ENCODE data around the gene RLN3.

Gene RLN3

DNA sequence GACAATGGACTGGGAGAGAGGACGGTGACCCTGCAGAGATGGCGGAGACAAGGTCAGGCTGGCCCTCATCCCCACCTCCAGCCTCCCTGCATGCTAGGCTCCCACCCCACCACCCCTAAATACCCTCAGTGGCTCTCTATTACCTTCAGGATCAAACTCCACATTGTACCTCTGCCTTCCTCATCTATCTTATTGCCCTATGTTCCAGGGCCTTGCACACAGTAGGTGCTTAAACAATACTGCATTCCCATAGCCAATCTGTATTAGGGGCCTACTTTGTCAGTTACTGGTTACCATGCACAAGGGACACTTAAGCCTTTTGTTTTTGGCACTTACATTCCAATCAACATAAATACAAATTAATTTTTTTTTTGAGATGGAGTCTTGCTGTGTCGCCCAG, 27.4 kb downstream of the RLN3 start:
- no peak for DNase-seq

GRCh38 chr19:14056069-14056666, 28.2 kb downstream of the RLN3 start:
- no peak for DNase-seq

DNA sequence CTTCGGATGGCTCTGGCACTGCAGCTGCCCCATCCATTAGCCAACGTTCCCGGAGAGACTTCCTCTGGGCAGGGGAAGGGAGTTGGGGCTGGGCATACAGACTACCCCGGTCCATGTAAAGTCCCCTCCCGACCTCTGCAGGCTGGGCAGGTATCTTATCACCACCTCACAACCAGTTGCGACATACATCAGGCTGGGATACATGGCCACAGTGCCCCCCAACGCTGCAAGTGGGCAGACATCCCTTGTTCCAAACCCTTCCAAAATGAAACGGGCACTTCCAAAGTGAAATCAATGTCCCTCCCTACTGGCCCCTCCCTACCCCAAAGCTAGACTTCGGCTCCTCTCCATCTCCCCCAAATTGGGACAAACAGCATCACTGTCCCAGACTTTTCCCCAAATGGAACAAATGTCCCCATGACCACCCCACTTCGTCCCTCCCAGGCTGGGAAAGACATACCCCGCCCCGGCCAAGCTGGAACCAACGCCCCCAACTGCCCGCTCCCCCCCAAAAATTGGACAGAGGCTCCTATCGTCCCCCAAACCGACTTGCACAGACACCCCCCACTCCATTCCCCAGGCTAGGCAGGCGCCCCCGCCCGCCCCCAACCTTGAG, 28.9 kb downstream of the RLN3 start:
- no peak for DNase-seq

DNA sequence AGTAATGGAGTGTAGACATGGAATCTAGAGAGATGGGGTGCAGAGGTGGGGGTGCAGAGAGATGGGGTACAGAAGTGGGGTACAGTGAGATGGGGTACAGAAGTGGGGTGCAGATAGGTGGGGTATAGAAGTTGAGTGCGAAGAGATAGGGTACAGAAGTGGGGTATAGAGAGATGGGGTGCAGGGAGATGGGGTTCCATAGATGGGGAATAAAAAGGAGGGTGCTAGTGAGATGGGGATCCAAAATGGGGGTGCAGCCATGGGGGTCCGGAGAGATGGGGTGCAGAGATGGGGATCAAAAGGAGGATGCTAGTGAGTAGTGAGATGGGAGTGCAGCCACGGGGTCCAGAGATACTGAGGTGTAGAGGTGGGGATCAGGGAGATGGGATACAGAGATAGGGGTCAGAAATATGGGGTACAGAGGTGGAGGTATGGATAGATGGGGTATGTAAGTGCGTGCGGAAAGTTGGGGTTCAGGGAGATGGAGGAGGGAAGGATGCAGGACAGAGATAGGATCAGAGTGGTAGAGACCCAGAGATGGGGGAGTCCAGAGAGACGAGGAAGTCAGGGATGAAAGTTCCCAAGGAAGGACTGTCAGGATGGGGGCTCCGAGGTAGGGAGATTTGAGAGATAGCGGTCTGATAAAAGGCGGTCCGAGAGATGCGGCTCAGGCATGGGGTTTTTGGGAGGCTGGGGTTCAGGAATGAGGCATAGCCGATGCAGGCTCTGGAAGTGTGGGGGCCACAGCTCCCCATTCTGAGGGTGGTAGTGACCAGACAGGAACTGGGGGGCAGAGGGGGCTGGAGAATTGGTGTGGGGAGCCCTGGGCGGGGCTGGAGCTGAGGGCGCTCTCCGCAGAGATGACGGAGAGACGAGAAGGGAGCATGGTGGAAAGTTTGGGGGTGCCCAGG, 30.5 kb downstream of the RLN3 start:
- DNase-seq, result no peak

- DNase-seq, result peak; percentile 66
Measured at GRCh38 chr19:14059093-14059480, 31.1 kb downstream of the RLN3 start.

GRCh38 chr19:14059652-14060155, 31.8 kb downstream of the RLN3 start:
- DNase-seq, result peak; percentile 46

DNA sequence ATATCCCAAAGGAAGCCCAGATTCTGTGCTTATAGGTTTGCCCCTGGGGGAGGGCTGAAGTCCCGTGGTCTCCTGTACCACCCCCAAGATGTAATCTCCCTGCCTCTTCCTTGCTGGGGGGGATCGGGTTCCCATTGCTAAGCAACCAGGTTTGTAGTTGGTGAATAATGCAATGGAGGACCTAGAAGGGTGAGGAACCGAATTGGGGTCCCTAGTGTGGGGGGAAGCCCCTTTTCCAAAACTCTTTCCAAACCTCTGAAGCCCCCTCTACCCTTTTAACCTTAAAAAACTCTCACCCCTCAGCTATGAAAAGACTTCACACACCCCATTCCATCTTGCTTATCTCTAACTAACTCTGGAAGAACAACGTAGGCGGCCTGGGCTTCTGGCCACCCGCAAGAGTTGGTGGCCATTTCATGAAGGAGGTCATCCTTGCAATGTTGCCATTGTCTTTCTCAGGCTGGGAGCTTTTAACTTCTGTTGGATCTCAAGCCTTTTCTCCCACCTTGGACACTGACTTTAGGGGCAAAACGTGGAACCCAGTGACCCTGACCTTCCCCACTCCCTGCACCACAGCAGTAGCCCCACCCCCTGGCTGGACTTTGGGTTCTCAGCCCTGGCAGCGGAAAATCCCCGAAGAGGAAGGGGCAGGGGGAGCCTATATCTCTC, 33.3 kb downstream of the RLN3 start:
- no peak for DNase-seq

GRCh38 chr19:14061751-14062557, 34.0 kb downstream of the RLN3 start, which contains the start of gene PALM3:
Gene PALM3 (minus strand): TSS chr19:14062076. CDS start chr19:14061980, 96 bp downstream.
- DNase-seq, result no peak

DNA sequence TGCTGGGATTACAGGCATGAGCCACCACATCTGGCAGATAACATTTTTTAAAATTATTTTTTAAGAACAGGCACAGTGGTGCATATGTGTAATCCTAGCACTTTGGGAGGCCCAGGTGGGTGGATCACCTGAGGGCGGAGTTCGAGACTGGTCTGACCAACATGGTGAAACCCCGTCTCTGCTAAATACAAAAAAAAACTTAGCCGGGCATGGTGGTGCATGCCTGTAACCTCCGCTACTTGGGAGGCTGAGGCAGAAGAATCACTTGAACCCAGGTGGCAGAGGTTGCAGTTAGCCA, 34.6 kb downstream of the RLN3 start:
- DNase-seq, result no peak

DNA sequence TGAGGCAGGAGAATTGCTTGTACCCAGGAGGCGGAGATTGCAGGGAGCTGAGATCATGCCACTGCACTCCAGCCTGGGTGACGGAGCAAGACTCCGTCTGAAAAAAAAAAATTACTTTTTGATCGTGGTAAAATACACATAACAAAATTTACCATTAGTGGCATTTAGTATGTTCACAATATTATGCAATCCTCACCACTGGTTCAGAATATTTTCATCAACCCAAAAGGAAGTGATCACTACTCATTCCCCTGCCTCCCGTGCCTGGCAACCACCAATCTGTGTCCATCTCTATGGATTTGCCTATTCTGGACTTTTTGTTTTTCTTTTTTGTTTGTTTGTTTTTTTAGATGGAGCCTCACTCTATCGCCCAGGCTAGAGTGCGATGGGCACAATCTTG, 35.2 kb downstream of the RLN3 start:
- no peak for DNase-seq

DNA sequence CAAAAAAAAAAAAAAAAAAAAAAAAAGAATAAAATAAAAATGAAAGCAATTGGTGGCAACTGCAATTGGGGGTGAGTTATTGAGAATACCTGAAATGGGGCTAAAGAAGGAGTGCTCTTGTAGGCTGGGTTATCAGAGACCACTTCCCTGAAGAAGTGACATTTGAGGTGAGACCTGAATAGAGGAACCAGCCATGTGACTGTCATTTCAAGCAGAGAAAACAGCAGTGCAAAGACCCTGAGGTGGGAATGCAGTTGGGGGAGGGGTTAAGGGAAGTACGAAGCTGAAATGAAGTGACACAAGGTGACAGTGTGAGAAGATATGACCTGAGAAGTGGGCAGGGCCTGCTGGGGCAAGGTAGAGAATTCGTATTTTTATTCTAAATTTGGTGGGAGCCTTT, 38.2 kb downstream of the RLN3 start:
- DNase-seq, result no peak

DNA sequence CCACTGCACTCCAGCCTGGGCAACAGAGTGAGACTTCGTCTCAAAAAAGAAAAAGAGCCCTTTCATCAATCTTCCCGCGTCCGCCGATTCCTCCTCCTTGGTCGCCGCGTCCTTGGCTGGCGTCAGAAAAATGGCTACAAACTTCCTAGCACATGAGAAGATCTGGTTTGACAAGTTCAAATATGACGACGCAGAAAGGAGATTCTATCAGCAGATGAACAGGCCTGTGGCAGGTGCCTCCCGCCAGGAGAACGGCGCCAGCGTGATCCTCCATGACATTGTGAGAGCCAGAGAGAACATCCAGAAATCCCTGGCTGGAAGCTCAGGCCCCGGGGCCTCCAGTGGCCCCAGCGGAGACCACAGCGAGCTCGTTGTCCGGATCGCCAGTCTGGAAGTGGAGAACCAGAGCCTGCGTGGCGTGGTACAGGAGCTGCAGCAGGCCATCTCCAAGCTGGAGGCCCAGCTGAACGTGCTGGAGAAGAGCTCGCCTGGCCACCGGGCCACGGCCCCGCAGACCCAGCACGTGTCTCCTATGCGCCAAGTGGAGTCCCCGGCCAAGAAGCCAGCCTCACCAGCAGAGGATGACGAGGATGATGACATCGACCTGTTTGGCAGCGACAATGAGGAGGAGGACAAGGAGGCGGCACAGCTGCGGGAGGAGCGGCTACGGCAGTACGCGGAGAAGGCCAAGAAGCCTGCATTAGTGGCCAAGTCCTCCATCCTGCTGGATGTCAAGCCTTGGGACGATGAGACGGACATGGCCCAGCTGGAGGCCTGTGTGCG, 42.5 kb downstream of the RLN3 start:
- DNase-seq, result no peak

DNA sequence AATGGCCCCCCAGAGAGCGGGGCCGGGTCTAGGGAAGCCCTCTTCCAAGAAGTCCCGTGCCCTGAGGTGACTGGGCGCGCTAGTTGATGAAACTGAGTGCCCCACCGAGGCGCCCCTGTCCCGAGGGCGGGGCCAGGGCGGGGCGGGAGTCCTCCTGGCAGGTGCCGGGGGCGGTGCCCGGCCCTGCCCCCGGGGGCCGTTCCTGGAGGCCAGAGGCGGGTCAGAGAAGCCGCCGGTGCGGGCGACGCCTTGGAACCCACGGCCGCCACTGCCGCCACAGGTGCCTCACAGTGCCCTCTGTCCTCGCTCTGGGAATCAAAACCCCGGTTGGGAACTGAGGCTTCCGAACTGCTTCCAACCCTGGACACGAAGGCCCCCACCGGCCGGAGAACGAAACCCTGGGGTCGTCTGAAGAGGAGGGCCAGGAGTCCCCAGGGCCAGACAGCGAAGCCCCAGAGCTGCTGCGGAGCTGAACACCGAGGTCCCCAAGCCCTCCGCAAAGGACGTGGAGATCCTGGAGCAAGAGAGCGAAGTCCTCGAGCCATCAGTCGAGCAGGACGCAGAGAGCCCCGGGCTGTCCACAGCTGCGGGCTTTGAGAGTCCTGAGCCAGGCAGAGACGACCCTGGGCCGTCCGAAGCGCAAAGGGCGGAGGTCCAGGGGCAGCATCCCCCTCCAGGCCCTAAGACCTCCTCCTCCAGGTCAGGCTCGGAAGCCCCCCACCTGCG, 44.8 kb downstream of the RLN3 start, which contains the start of gene MISP3:
Gene MISP3 (plus strand): TSS at position 252 of the 726 bp plus-strand sequence. CDS start 524 bp downstream, outside the sequence.
- peak; percentile 57 for DNase-seq

GRCh38 chr19:14073261-14073924, 45.4 kb downstream of the RLN3 start:
- DNase-seq, result peak; percentile 86

GRCh38 chr19:14073925-14074838, 46.2 kb downstream of the RLN3 start:
- peak; percentile 66 for DNase-seq

- DNase-seq, result no peak
Measured at GRCh38 chr19:14078411-14078810, 50.5 kb downstream of the RLN3 start.

Measured in NCI-H82 (cell line).